Esophagus mucosa (tissue), 1 donor: ENCODE results near the gene AQP6. TPM values are rescaled to one million over a fixed set of nuclear protein-coding genes. Genes with fewer than 3 reads are reported as not detected.

Source experiments
- ATAC-seq: fragments of 200-7000 bp; cut with Tn5 transposase; one replicate; pipeline ENCODE4 v1.9.1; 2020
- total RNA-seq: library from RNA; stranded (reverse); gene quantifications from one replicate; pipeline ENCODE4 v1.2.4, GENCODE V29; 2023
- donor health status: DM: yes; HTN: yes; CAD: no.

Gene AQP6
- total RNA-seq, 1 donor from 2014 or later: not detected

DNA sequence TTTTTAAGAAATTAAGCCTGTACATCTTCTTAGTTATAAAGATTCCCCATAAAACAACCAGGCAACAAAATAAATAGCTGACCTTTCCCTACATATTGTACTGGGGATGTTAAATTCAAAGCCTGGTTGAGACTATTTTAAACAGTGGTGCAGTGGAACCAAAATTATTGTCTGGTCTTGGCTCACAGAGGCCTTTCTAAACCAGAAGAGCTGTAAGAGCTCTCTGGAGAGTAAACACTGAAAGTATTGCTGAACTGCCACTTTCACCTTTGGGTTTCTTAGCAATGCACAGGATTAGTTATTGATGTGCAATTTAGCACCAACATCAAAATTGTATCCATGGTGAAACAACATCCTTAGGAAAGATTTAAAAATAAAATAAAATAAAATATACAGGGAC is 31.9 kb downstream of the AQP6 start:
- ATAC-seq: no peak

DNA sequence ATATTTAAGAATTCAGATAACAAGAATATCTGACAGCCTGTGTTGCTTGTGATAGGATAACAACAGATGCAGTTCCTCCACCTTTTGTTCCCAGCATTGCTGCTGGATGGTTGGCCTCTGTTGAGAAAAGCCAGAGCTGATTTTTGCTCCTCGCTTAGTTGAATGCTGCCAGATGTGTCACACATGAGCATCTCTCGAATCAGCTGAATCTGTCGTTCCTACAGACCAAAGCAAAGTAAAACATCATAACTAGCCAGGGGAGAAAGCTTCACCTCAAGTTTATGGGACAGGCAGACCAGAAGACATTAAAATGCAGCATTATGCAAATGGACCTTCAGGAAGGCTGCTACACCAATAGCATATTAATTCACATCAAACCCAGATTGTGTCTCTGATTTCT is 32.4 kb downstream of the AQP6 start:
- no peak for ATAC-seq

DNA sequence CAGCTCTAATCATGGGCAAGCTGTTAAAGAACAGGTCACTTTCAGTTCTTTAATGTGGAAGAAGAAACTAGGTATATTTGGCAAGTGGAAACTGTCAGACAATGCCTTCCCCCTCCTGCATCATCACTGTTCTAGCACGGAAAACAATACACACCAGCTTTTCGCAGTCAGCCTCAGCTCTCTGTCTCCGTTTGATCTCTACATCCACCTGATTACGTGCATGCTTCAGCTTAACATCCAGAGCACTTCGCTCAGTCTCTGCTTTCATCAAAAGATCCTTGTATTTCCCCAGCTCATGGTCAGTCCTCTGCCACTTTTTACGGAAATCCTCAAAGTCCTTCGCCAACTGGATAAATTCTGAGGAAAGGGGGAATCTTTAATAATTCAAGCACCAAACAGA is 33.5 kb downstream of the AQP6 start:
- no peak for ATAC-seq

DNA sequence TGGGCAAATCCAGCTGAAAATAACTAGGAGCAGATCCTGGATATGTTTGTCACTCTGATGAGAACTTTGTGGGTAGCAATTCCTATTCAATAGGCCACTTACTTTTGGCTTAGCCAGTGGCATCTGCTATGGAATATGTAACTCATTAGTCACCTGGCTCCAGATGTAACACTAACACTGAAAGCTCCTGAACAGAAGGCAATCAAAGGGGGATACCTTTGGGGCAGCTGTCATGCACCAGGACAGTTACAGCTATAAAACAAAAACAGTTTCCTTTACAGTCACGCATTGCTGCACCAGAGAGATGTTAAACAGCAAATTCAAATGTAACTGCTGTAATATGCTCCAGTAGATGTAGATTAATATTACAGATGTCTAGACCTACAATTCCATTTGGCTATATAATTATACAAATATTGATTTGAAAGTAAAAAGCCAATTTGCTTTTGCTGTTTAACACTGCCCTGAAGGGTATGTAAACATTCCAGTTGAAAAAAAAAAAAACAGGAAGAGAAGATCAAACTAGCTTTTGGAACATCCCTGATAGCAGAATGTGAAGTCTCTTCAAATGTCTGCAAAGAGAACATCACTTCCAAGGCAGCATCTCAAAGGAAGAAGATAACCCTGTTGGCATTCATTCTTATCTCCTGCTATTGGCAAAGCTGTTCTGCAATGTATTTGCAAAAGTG is 34.2 kb downstream of the AQP6 start:
- ATAC-seq: no peak

DNA sequence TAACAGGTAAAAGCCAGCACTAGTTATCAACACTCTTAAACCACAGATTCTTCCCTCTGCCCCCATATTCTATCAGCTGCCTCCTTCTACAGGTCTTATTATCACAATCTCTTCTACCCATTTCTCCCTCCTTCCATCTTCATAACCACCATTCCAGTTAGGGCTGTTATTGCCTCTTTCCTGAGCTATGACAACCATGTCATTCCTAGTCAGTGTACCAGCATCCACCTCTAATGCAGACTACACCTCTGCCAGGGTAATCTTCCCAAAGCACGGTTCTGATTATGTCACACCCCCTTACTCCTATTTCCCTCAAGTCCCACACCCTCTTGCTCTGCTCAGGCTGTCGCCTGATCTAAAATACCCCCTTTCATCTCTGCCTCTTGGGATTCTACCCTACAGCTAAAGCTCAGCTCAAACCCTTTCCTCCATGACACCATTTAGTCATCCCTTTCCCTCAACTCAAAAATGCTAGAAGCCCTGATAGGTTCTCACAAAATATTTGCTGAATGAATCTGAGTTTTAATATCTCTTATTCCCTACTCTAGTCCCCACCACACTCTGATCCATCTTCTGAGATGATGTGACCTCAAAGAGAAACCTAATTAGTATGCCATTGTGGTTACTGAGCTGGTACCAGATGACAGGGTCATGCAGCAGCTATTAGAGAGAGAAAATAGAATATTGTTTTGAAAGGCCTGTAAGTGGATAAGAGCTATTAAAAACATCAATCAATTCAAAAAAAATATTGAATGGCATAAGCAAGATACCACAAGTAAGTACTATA is 40.8 kb downstream of the AQP6 start:
- ATAC-seq: no peak

DNA sequence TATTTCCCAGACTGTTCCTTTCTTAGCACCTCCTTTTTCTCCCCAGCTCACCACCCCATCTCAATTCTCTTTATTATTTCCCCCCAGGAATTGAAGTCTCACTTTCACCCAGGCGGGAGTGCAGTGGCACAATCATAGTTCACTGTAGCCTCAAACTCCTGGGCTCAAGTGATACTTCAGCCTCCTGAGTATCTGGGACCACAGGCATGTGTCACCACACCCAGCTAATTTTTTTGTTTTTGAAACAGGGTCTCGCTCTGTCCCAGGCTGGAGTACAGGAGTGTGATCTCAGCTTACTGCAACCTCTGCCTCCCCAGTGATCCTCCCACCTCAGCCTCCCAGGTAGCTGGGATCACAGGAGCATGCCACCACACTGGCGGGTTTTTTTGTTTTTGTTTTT is 41.6 kb downstream of the AQP6 start:
- no peak for ATAC-seq

DNA sequence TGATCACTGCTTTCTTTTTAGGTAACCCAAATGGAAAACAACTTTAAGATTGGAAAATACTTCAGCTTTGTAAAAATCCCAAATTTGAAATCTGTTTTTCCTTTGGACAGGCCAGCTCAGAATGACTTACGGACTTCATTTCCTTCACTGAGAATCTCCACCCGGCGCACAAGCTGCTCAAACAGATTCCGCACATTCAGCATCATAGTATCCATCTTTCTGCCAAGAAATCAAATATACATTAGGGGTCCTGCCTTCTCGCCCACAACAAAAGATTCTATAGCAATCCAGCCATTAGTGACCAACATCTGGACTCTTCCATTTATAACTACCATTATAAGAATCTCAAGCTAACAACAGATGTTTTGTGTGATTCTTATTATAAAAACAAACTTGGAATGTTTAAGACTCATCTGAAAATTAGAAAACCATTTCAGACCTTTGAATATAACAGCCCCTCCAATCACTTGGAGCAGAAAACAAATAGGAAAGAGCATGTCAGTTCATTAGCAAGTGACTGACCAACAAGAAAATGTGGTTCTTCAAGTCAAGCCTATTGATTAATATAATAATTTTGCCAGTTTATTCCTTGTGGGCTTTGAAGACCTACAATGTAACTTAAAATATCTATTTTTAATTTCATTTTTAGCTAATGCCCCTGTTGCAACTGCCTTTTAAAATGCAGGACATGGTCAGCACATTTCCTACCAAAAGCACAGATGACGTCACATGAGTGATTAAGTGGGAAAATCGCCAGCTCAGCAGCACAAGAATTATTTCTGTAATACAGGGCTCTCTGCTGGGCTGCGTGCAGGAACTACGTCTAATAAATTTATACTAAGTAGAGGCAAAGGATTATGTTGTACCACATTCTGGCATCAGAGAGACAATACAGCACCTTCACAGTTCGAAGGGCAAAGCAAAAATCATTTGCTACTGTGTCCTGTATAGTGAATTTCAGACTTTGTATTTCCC is 44.0 kb downstream of the AQP6 start:
- peak; percentile 44 for ATAC-seq

DNA sequence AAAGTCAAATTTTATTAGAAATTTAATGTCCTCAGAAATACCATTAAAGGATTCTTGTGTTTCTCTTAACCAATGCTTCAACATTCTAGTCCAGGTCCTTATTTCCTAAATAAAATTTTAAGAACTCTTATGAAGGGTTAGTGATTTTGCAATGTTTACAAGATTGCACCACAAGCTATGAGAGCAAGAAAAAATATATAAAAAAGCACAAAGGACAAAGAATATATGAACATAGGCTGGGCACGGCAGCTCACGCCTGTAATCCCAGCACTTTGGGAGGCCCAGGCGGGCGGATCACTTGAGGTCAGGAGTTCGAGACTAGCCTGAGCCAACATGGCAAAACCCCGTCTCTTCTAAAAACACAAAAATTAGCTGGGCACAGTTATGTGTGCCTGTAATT is 44.9 kb downstream of the AQP6 start:
- ATAC-seq: no peak

DNA sequence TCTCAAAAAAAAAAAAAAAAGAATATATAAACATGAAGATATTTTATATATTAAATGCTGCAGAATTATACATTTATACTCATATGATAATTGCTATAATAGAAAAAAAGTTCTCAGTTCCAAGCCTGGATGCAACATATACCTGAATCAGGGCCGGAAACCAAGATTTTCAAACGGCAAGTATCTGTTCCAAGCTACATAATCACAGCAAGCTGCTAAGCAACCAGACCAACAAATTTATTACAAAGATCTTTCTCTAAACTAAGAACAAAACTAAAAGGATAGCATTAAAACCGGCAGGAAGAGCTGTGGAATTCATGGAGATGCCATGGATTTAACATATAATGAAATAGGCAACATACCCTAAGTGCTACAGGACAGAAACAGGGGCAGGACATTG is 45.4 kb downstream of the AQP6 start:
- ATAC-seq: no peak

DNA sequence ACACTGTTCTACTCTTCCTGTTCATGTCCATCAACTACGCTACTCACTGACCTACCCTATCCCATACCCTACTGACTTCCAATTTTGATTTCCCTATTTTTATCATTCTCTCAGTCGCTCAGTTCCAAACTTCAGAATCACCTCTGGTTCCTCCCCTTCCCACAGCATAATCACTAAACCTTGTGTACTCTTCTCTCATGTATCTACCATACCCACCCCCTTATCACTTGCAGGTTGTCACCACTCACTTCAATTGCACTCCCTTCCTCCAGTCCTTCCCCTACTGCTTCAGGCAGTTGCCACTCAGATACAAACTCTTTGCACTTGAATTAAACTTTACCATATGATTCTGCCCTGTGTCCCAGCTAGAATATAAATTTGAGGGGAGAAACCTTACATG is 46.2 kb downstream of the AQP6 start:
- ATAC-seq: no peak

DNA sequence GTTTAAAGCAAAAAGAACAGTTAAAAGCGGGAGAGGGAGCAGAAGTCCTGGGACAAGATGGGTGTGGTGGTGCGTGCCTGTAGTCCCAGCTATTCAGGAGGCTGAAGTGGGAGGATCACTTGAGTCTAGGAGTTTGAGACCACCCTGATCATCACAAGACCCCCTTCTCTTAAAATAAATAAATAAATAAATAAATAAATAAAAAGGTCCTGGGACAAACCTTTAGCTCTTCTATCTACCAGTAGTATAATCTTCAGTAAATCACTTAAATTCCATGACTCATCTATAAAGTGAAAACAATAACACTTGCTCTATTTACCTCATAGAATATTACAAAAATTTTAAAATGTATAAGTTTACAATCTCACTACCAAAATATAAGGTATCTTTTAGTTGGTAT is 46.8 kb downstream of the AQP6 start:
- no peak for ATAC-seq

DNA sequence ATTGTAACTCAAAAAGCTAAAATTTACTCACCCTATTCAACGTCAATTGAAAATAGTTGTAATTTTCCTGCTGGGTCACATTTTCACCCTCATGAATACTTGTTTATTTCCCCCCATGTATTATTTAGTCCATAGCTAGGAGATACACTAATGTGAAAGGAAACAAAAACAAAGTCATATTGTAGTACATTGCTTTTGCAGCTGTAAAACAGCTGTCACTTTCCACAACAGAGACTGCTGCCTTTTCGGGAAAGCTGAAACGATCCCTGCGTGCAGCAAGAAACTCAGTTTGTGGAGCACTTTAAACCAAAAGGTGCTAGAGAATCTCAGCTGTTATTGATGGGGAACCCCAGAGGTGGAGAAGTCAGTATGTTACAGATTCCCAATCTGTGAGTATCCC is 48.3 kb downstream of the AQP6 start:
- ATAC-seq: no peak

DNA sequence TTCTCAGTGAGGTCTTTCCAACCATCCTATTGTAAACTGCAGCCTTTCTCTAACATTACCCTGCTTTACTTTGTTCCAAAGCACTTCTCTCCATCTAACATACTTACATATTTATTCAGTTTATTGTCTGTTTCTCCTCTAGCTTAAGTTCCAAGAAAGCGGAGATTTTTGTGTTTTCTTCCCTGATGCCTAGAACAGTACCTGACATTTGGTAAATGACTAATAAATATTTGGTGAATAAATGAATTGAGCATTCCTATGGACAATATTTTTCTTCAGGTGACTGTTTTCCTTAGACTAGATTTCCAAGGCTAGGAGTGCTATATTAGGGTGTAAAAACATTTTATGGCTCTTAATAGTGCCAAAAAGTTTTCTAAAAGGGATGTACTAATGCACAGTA is 50.2 kb downstream of the AQP6 start:
- ATAC-seq: no peak

DNA sequence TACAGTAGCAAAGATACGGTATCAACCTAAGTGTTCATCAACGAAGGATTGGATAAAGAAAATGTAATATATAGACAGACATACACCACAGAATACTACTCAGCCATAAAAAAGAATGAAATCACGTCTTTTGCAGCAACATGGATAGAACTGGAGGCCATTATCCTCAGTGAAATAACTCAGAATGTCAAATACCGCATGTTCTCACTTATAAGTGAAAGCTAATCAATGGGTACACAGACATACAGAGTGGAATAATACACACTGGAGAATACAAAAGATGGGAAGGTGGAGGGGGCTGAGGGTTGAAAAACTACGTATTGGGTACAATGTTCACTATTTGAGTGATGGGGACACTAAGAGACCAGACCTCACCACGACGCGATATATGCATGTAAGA is 51.5 kb downstream of the AQP6 start:
- ATAC-seq: no peak

DNA sequence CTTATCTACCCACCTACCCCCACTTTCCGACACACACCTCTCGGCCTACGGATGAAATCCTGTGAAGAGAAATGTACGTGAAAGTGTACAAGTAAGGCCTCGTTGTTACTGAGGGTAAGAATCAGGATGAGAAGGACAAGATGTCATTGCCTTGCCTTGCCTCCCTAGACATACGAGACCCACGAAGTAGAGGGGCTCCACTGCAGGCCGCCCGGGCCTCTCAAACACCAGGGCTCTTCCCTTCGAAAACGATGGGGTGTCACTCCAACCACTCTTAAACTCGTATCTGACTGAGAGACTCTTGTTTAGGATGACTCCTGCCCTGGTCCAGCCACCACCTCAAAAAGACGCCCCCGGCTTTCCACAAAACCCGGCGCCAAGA is 52.0 kb downstream of the AQP6 start:
- peak; percentile 33 for ATAC-seq

DNA sequence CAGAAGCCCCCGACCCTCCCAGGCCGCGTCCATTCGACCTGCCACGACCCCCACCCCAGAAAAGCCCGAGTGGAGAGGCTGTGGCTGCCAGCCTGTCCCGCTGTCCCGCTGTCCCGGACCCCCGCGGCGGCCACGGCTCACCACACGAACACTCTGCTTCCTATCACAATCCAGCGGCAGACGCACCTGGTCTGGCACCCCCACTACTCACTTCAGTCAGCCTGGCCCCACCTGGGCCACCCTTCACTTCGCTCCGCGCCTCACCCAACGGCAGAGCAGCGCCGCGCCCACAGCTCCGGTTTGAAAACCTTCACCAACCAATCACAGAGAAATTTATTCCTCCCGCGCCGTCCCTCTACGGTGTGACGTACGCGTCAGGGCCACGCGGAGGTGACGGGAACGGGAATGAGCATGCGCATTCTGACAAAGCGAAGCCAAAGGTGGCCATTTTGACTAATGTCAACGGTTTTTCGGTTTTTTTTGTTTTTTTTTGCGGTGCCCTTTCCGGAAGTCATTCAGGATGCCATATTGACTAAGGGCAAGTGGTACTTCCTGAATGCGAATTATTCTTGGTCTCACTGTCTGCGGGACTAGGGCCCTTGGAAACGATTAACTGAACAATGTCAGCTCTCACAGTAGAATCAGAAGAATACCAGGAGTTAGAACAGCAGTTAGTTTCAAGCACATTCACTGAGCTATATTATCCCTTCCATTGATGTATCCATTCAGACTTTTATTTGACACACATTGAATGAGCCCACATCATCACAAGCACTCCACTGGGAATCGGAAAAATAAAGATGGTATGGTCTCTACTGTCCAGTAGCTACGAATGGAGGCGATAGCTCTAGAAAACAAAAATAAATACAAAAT is 52.7 kb downstream of the AQP6 start, which contains the start of gene RACGAP1:
Gene RACGAP1, minus strand, starts transcription at position 308 of the 873 bp plus-strand sequence. CDS start 8,779 bp downstream, outside the sequence.
- peak; percentile 98 for ATAC-seq

DNA sequence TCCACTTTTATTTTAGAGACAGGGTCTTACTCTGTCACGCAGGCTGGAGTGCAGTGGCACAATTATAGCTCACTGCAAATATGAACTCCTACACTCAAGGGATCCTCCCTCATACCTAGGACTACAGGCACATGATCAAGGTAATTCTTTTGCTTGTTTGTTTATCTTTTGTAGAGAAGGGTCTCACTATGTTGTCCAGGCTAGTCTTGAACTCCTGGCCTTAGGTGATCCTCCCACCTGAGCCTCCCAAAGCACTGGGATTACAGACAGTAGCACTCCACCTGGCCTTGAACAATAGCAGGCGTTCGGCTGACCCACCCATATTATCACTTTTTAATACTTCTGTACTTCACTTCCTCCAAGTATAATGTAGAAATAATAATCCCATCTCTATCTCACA is 53.9 kb downstream of the AQP6 start:
- no peak for ATAC-seq

Other genes with a start within 250 kb of the AQP6 start
- 386 TPM for gene TMBIM6, start 231.4 kb upstream of the AQP6 start, total RNA-seq
- gene NCKAP5L, start 144.5 kb upstream of the AQP6 start, total RNA-seq: 3.9 TPM
- 3.9 TPM for gene BCDIN3D, start 129.8 kb upstream of the AQP6 start, total RNA-seq
- gene FAIM2, start 69.0 kb upstream of the AQP6 start, total RNA-seq: 0.04 TPM
- not detected for gene AQP2, start 22.2 kb upstream of the AQP6 start, total RNA-seq
- gene AQP5, start 11.1 kb upstream of the AQP6 start, total RNA-seq: 1.3 TPM
- gene RACGAP1, start 52.5 kb downstream of the AQP6 start, total RNA-seq: 47.6 TPM
- gene ASIC1, start 84.6 kb downstream of the AQP6 start, total RNA-seq: 2.1 TPM
- gene SMARCD1, start 112.4 kb downstream of the AQP6 start, total RNA-seq: 28.8 TPM
- 0.56 TPM for gene GPD1, start 131.1 kb downstream of the AQP6 start, total RNA-seq
- 37.9 TPM for gene COX14, start 139.3 kb downstream of the AQP6 start, total RNA-seq
- gene CERS5, start 194.4 kb downstream of the AQP6 start, total RNA-seq: 21.9 TPM